HG03558 (cell line): ENCODE data around the gene DNM3.
"Not testable (repeated sequence)": the region's sequence is repeated elsewhere in the genome, so short reads cannot be mapped to it uniquely, and the experiment has no call there.

Experiments used
- ATAC-seq: cut with Tn5 transposase; IDR thresholded peaks from one replicate; pipeline ENCODE4 v1.9.1; 2021; ENCODE audit warnings: moderate number of reproducible peaks; ENCODE audit not compliant: unreplicated experiment; ENCODE audit errors: extremely low read depth

DNM3 gene

DNA sequence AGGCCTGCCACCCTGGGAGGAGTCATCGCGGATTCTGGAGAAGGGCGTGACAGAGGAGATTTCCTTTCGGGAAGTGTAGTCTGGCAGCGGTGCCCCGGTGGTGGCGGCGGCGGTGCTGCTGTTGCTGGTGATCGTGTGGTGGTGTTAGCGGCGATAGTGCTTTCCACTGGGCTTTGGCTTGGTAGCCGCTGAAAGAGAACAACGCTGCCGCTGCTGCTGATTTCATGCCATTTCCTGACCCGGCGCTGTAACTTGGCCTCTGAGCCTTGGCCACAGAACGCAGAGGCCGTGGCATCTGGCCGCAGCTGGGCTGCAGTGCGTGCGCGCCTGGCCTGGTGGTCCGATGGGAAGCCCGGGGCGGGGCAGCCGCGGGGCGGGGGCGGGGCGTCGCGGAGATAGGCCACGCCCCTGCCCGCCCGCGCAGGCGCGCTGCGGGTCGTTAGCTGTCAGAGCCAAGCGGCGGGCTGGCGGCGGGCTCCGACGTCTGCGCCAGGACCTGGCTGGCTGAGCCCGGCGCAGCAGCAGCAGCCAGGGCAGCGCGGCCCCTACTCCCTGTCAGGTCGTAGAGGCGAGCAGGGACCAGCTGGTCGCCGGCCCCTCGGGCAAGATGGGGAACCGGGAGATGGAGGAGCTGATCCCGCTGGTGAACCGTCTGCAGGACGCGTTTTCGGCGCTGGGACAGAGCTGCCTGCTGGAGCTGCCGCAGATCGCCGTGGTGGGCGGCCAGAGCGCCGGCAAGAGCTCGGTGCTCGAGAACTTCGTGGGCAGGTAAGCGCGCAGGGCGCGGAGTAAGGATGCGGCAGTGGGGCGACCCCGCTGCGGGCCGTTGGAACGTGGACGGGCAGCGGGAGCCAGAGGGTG lies at the start of gene DNM3:
TSS of gene DNM3 (plus strand) at position 449 of the 861 bp plus-strand sequence. CDS start at position 608, 159 bp downstream.
- ATAC-seq, result peak; percentile 55

DNA sequence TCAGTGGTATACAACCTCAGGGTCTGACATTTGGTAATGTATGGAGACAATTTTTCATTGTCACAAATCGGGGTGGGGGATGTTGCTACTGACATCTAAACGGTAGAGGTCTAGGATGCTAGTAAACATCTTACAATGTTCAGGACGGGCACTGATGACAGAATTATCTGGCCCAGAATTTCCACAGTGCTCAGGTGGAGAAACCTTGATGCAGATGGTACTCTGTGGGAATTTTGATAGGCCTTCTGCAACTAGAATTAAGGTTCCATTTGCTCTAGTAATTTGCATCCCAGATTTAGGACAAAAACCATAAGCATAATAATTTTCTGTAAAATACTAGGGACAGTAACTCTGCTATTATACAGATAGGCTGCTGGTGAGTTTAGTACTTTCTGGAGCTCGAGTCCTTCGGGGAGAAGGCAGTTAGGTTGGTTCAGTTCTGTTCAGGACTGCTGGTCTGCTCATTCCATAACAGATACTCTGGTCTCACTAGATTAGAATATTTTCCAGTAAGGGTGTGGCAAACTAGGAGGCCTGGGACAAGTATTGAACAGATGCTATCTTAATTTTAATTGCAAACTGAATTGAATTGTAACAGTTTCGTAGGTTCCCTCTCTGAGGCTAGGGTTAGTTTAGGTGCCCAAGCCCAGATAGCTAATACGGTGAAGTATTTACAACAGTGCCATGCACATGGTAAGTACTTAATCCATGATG lies 48.5 kb upstream of the DNM3 start:
- no peak for ATAC-seq

DNA sequence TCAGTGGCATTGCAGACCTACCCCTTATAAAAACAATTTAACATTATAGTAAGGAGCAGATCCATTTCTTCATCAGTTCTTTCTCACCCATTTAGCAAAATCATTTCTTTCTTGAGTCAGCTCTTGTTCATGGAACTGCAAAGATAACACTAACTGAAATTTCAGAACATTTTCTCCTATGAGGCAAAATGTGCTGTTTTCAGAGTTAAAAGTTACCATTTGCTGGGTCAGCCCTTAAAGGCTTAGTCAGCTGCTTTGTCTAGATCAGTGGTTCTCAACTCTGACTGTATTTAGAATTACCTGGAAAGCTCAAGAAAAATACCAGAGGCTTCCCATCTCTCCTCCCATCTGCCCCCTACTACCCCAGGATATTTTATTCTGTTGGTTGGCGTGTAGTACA lies 47.7 kb upstream of the DNM3 start:
- no peak for ATAC-seq

DNA sequence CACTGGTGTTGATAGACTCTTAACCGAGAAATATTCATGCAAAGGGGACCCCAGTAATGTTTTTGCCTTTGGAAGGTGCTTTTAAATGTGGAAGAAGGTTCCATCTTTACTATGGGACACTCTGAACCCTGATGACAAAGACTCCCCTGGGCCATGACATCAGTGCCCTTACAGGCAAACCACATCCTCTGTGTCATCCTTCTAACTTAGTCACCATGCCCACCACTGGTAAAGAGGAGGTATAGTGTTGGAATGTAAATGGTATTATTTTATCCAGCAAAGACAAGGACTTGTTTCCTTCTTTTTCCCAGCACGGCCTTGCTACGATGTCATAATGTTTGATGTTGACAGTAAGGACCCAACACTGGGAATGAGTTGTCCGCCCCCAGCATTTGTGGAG lies 47.2 kb upstream of the DNM3 start:
- ATAC-seq, result no peak

DNA sequence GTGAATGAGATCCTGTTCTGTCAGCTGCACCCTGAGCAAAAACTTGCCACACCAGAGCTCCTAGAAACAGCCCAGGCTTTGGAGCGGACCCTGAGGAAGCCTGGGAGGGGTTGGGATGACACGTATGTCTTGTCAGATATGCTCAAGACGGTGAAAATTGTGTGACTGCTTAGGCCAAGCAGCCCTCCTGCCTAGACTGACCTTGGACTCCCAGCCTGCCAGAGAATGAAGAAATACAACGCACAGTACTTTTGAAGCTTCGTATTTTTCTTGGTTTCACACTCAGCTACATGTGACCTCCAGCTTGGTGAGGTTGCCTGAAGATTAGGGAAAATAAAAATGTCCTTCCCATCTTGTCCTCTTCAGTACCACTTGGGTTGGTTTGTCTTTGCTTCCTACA lies 44.7 kb upstream of the DNM3 start:
- no peak for ATAC-seq

DNA sequence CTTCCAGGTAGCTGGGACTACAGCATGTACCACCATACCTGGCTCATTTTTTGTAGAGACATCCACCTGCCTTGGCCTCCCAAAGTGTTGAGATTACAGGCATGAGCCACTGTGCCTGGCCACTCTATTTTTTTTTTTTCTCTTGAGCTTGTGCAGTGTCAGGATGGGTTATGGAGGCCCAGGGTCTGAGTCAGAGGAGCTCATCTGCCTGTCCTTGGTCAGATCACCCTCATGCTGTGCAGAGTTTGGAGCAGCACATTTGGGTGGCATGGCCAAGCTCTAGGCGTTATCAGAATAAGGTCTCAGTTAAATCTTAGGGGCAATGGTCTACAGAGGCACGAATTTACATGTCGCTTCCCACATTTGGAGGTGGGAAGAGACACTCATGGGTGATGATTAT lies 43.0 kb upstream of the DNM3 start:
- no peak for ATAC-seq

DNA sequence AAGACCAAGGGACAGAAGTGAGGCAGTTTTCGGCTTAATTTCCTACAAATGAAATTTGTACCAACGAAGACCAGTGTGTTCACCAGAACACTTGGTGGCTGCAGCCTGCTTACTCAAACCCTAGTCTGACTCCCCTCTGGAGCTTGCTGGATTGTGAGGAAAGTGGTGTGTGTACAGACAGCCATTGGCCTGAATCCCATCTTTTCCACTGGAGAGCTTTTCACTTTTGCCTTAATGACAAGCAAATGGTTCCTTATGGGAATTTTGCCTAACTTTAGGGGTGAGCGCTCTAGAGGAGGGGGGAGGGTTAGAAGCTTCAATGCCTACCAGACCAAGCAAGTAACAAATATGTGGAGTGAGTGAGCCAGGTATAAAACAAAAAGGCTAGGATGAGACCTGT lies 42.5 kb upstream of the DNM3 start:
- ATAC-seq, result no peak

DNA sequence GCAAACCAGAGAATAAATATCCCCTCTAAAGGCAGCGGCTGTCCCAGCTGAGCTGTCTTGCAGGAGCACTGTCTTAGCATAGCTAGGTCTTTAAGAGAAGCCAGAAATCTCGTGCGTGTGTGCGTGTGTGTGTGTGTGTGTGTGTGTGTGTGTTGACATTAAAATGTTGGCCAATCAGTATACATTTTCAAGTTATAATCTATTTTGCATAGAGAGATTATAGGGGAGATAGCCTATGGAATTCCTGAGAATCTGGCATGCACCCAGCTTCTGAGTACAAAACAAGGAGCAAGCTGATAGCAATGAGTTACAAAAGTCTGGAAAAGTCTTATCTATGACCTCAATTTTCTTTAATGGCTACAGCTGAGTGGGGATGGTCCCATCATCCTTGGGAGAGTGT lies 42.1 kb upstream of the DNM3 start:
- no peak for ATAC-seq

DNA sequence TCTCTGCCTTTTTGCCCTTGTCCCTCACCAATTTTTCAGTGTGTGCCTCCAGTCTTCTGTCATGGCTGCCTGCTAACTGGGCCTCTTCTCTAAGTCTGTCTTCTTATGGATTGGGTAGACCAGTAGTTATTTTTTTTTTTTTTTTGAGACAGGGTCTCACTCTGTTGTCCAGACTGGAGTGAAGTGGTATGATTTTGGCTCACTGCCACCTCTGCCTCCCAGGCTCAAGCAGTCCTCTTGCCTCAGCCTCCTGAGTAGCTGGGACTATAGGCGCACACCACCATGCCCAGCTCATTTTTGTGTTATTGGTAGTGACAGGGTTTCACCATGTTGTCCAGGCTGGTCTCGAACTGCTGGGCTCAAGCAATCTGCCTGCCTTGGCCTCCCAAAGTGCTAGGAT lies 41.6 kb upstream of the DNM3 start:
- not testable (repeated sequence) for ATAC-seq

DNA sequence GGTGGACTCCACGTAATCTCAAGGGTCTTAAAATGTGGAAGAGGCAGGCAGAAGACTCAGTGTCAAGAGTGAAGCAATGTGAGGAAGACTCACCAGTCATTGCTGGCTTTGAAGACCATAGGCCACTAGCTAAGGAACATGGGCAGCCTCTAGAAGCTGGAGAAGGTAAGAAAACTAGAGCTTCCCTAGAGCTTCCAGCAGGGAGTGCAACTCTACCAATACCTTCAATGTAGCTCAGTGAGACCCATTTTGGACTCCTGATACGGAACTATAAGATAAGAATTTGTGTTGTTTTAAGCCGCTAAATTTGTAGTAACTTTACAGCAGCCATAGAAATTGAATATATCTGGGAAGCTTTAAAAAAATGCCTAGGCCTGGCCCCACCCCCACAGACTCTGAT lies 41.0 kb upstream of the DNM3 start:
- ATAC-seq, result no peak

DNA sequence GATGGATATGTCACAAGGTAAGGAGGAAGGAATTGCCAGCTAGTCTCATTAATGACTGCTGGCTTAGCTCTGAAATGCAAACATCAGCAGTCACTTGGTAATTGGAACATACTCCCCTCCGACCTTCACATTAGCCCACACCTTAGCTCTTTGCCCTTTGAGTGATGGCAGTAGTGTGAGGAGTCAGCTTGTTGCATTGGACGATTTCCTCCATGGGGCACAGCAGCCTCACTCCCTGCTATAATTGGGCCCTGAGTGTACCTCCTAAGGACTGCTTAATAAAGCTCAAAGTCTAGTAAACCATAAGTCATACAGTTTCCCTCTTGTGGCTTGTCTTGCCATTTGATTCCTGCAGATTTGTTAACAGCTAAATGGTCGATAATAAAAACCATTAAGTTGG lies 40.4 kb upstream of the DNM3 start:
- no peak for ATAC-seq

DNA sequence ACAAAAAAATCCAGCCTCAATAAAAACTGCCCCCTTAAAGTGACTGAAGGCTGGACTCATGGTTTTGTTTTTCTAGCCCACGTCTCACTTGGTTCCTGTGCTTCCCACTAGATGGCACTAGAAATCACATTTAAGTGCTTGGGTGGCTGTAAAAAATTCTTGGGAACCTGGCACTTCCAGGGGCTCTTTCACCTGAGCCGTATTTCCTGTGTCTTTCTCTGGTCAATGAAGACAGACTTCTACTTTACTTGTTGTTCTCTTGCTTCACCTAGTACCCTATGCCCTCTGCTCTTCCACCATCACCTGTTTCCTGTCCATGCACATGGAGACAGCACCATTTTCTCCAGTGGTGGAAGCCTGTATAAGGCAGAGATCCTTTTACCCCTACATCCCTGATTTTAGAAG lies 39.8 kb upstream of the DNM3 start:
- no peak for ATAC-seq

DNA sequence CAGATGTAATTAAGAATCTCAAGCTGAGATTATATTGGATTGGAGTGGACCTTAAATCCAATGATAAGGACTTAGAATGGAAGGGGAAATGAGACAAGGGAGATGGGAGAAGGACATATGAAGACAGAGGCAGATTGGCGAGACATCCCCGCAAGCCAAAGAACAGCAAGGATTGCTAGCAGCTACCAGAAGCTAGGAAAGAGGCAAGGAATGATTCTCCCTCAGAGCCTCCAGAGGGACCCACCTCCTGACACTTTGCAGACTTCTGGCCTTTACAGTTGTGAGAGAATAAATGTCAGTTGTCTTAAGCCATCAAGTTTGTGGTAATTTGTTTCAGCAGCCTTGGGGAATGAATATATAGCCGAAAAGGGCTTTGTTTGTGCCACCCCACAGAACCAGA lies 39.1 kb upstream of the DNM3 start:
- no peak for ATAC-seq

DNA sequence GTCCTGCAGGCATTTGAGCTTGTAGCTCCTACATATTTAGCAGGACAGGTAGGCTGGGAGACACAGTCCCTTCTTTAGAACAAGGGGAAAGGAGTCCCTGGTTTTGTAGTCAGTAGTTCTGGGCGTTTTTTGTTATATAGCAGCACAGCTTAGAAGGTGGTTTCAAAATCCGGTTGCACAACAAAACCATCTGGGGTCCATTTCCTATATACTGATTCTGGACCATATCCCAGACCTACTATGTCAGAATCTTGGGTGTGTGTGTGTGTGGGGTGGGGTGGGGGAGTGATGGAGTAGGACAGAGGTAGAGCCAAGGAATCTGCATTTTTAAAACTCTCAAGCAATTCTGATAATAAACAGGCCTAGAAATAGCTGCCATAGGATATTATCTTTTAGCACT lies 38.3 kb upstream of the DNM3 start:
- ATAC-seq, result no peak

DNA sequence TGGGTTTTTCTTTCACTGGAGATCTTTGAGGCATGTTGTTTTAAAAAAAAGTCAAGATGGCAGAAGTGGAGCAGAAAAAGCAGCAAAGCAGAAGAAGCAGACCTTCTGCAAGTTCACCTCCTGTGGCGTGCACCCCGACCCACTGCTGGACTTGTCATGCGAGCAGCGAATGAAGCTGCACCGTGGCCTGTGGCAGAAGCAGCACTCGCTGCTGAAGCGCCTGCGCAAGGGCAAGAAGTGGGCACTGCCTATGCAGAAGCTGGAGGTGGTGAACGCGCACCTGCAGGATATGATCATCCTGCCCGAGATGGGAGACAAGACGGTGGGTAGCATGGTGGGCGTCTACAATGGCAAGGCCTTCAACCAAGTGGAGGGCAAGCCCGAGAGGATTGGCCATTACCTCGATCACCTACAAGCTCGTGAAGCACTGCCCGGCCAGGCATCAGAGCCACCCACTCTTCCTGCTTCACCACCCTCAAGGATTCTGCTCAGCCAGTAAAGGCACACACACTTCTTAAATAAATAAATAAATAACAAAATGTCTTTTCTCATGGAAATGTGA lies 37.8 kb upstream of the DNM3 start:
- no peak for ATAC-seq

DNA sequence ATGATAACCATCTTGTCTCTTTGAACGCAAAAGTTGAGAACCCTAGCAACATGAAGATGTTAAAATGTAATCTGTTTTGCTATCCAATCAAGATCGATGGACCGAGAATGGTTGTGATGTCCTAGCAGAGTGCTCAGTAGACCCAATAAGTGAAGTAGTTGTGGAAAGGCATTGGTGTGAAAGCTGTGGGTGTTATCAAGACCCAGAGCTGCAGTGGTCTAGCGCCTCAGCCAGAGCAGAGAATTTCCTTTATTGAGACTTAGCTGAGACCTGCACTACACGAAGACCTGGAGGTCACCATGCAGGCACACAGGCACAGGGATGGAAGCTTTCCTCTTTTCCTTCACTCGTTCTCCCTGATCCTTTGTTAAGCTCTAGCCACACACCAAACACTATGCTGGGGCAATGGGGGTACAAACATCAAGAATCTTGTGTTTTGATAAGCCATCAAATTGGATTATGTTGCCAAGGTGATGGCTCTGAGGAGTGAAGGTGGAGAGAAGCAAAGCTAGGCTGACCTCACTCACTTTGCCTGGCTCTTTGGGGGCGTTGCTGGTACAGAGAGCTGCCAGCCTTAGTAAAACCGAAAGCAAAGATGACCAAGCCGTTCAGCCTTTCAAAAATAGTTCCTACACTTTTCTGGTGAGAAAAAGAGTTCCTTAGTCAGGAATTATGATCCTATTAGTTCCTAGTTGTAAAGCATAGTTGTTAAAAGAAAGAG lies 35.7 kb upstream of the DNM3 start:
- ATAC-seq, result peak; percentile 69

DNA sequence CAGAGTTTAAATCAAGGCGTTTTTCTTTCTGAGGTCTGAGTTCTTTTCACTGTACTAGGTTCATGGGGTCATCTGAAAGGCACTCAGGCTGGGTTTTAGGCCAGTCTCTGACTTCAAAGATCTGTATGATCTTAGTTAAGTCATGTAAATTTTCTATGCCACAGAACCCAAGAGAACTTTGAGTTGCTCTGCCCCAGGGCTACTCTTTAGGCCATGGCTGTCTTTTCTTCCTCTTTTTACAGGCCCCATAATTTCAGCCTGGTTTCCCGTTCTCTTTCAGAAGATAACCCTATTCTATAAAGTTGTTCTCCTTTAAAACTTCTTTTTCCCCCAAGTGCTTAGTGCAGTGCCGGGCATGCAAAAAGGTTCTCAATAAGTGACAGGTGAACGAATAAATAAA lies 33.7 kb upstream of the DNM3 start:
- ATAC-seq, result no peak

DNA sequence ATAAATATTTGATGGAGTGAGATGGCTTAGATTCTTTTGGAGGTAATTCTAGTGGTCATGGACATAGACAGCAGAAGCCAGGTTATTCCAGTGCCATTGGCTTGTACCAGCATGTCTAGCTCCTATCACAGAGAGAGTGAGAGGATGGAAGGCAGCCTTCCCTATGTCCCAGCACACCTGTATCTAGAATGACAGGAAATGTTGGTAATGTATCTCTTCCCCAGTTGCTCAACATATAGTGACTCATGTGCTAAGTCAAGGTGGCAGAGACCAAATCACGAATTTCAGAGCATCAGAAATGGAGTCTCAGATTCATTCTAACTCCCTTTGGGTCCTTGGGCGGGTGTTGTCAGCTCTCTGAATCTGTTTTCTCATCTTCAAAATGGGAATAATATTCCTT lies 31.5 kb upstream of the DNM3 start:
- ATAC-seq, result no peak

DNA sequence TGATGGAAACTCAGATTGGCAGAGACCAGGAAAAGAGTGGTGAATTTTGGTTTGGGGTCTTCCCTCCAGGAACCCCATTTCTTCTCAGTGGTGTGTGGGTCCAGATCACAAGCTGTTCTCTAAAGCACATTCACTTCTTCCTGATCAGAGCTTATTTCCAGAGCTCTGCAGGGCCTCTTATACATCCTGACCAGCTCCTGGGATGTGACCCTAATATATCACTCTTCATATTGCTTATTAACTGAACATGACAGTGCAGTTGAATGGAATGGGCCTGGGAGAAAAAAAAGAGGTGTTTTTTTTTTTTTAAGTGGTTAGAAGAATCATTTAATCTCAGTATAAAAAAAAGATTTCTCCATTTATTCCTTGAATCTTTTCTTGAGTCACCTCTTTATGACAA lies 29.6 kb upstream of the DNM3 start:
- no peak for ATAC-seq

DNA sequence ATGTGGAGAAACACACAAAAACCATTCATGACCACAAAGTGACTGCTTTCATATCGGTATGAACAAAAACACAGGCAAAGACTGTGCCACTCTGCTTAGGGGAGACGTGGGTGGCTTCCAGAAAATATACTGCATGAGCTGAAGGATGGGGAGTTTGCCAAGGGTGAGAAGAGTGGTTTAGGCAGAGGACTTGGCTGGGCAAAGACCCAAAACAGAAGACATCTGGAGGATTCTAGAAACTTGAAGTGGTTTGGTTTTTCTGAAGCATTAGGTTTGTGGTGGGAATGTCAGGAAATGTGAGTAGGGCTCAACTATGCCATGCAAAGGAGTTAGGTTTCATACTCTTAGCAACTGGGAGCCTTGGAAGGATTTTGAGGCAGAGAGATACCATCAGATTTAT lies 26.6 kb upstream of the DNM3 start:
- ATAC-seq, result no peak
